SK-N-MC (cell line): ENCODE results near the gene ASCC1.

Experiments
- EZH2 ChIP-seq: fragments of 200-600 bp; sonication (generic); IDR thresholded peaks from one replicate; pipeline ENCODE4 v1.6.1; 2017; ENCODE audit warnings: antibody characterized with exemption
- FOXP2 ChIP-seq: optimal IDR thresholded peaks from 2 replicates; pipeline ENCODE3; 2011; ENCODE audit warnings: mild to moderate bottlenecking, moderate library complexity; ENCODE audit not compliant: insufficient read depth; ENCODE audit errors: extremely low read length, control extremely low read depth
- POLR2AphosphoS5 ChIP-seq: IDR thresholded peaks from 2 replicates; pipeline ENCODE4 v1.6.1; 2012; ENCODE audit warnings: mild to moderate bottlenecking, low read depth, low read length, borderline replicate concordance

DNA sequence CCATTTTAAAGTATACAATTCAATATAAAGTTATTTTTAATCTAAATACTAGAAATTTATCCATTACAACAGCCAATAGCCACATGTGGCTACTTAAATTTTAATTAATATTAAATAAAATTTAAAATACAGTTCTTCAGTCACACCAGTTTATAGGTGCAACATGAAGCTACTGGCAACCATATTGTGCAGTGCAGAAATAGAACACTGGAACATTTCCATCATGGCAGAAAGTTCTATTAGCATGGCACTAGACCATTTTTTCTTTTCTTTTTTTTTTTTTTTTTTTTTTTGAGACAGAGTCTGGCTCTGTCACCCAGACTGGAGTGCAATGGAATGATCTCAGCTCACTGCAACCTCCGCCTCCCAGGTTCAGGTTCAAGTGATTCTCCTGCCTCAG lies 5.2 kb upstream of the ASCC1 start:
- TF ChIP-seq EZH2: no peak
- no peak for TF ChIP-seq POLR2AphosphoS5
- no peak for TF ChIP-seq FOXP2
